Neural crest cell (in vitro differentiated cells): Measurements from ENCODE around the gene CLEC4D. TPM values are rescaled to one million over a fixed set of nuclear protein-coding genes. Genes with fewer than 3 reads are reported as not detected.

Experiments used
- DNase-seq: peaks from one replicate; pipeline ENCODE4 v3.0.0; 2021; ENCODE audit warnings: low read depth, mixed read lengths, low spot score
- H3K27ac Mint-ChIP-seq: one replicate; pipeline ENCODE4 v1.8.0; 2021; ENCODE audit warnings: mild to moderate bottlenecking, mixed read lengths; ENCODE audit not compliant: unreplicated experiment
- H3K27me3 Mint-ChIP-seq: 2 replicates; pipeline ENCODE4 v1.8.0; 2021; ENCODE audit warnings: low read depth, mild to moderate bottlenecking, mixed read lengths
- H3K36me3 Mint-ChIP-seq: 2 replicates; pipeline ENCODE4 v1.8.0; 2021; ENCODE audit warnings: low read depth, mild to moderate bottlenecking, mixed read lengths
- H3K4me1 Mint-ChIP-seq: 2 replicates; pipeline ENCODE4 v1.8.0; 2021; ENCODE audit warnings: mixed read lengths
- H3K4me3 Mint-ChIP-seq: one replicate; pipeline ENCODE4 v1.8.0; 2021; ENCODE audit warnings: mild to moderate bottlenecking, mixed read lengths
- H3K9me3 Mint-ChIP-seq: 2 replicates; pipeline ENCODE4 v1.8.0; 2021; ENCODE audit warnings: mixed read lengths
- total RNA-seq: library from RNA; stranded (reverse); gene quantifications from 2 replicates; pipeline ENCODE4 v1.2.1, GENCODE V29; 2021
- TF ChIP-seq, protein P1 (sequence below): fragments of 200-600 bp; sonication (generic); conservative IDR thresholded peaks from 2 replicates; pipeline ENCODE4 v1.5.0; 2021; ENCODE audit warnings: antibody characterized with exemption, mild to moderate bottlenecking

Gene CLEC4D
- total RNA-seq, 1 donor from 2014 or later, result not detected

GRCh38 chr12:8566525-8566924, 53.2 kb downstream of the CLEC4D start:
- TF ChIP-seq, protein P1, sequence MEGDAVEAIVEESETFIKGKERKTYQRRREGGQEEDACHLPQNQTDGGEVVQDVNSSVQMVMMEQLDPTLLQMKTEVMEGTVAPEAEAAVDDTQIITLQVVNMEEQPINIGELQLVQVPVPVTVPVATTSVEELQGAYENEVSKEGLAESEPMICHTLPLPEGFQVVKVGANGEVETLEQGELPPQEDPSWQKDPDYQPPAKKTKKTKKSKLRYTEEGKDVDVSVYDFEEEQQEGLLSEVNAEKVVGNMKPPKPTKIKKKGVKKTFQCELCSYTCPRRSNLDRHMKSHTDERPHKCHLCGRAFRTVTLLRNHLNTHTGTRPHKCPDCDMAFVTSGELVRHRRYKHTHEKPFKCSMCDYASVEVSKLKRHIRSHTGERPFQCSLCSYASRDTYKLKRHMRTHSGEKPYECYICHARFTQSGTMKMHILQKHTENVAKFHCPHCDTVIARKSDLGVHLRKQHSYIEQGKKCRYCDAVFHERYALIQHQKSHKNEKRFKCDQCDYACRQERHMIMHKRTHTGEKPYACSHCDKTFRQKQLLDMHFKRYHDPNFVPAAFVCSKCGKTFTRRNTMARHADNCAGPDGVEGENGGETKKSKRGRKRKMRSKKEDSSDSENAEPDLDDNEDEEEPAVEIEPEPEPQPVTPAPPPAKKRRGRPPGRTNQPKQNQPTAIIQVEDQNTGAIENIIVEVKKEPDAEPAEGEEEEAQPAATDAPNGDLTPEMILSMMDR, result no peak
- peaks cover 3% of the 10 kb centered on the region for H3K9me3 Mint-ChIP-seq
- H3K27ac Mint-ChIP-seq, result no peak overlapping the region
- H3K4me3 Mint-ChIP-seq, result no peak overlapping the region
- DNase-seq, result no peak
- no peaks in the 10 kb centered on the region for H3K36me3 Mint-ChIP-seq
- peaks cover 3% of the 10 kb centered on the region for H3K4me1 Mint-ChIP-seq
- no peaks in the 10 kb centered on the region for H3K27me3 Mint-ChIP-seq

Other genes starting within 250 kb of the CLEC4D start
- not detected in 2 replicates for gene CLEC6A, start 57.5 kb upstream of the CLEC4D start, total RNA-seq
- not detected in 2 replicates for gene CLEC4E, start 27.4 kb downstream of the CLEC4D start, total RNA-seq
- not detected in 2 replicates for gene AICDA, start 99.4 kb downstream of the CLEC4D start, total RNA-seq
- not detected in 2 replicates for gene MFAP5, start 149.3 kb downstream of the CLEC4D start, total RNA-seq
- gene RIMKLB, start 184.5 kb downstream of the CLEC4D start, total RNA-seq, result 64.2 and 66.1 TPM in 2 replicates